GM12873 (cell line): ENCODE measurements around the gene IGSF11.

Experiments used
- CTCF ChIP-seq: IDR thresholded peaks from 2 replicates; pipeline ENCODE4 v1.5.1; 2012; ENCODE audit warnings: low read depth, mild to moderate bottlenecking, moderate library complexity, low read length, control low read depth; ENCODE audit not compliant: insufficient read depth; ENCODE audit errors: missing control alignments

IGSF11 gene

DNA sequence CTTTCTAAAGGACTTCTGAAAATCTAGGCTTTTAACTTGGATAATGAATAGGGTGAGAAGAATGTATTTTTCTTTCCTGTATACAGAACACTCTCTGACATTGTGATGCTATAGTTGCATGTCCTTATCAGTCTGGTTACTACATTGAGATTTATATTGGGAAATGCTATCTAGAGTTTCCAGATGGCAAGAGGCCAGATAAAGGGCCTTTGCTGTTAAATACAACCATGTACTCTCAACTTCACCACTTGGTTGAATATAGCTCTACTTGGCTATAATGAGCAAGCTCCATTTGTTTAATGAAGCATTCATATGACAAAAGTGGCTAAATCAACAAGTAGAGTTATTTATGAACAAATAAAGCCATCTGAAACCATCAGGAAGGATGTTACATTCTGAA, 91.0 kb downstream of the IGSF11 start:
- no peak for TF ChIP-seq CTCF

GRCh38 chr3:118942671-118943070, 92.0 kb downstream of the IGSF11 start:
- no peak for TF ChIP-seq CTCF

GRCh38 chr3:118942195-118942594, 92.5 kb downstream of the IGSF11 start:
- no peak for TF ChIP-seq CTCF

DNA sequence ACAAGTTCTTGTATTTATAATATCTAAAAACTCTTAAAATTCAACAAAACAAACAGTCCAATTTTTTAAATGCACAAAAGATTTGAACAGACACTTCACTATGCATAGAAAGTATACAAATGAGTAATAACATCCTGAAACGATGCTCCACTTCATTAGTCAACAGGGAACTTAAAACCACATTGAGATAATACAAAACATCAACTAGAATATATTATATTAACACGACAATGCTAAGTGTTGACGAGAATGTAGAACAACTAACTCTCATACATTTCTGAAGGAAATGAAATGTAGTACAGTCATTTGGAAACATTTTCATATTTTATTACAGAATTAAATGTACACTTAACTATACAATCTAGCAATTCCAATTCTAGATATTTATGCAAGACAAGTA, 93.4 kb downstream of the IGSF11 start:
- no peak for TF ChIP-seq CTCF

DNA sequence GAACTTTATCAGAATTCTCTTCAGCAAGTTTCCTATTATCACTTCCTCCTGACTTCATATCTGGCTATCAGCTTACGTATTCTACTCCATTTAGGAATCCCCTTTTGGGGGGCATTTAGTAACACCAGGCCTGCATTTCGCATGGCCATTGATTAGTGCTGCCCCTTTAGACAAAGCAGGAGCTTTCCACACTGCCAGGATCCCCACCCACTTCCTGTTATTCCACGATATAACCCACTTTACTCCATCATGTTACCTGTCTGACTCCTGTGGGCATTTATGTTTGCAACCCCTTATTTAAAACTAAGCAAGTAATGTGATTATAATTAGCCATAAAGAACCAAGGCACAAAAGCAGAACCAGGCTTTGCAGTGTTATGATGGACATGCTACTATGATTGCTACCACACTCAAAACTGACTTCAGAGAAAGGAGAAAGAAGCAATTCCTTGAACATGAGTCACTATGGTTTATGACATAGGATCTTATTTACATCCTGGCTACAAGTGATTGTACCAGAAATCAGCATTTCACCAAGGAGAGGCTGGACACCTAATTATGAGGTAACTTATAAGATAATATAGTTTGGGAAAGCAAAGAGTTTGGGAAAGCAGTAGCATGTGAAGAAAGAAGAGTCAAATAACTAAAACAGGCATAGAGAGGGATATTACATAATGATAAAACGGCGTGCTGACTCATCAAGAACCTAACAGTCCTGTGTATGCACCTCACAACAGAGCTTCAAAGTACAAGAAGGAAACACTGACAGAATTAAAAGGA, 96.3 kb downstream of the IGSF11 start:
- no peak for TF ChIP-seq CTCF

GRCh38 chr3:118936811-118937210, 97.8 kb downstream of the IGSF11 start:
- TF ChIP-seq CTCF = no peak

DNA sequence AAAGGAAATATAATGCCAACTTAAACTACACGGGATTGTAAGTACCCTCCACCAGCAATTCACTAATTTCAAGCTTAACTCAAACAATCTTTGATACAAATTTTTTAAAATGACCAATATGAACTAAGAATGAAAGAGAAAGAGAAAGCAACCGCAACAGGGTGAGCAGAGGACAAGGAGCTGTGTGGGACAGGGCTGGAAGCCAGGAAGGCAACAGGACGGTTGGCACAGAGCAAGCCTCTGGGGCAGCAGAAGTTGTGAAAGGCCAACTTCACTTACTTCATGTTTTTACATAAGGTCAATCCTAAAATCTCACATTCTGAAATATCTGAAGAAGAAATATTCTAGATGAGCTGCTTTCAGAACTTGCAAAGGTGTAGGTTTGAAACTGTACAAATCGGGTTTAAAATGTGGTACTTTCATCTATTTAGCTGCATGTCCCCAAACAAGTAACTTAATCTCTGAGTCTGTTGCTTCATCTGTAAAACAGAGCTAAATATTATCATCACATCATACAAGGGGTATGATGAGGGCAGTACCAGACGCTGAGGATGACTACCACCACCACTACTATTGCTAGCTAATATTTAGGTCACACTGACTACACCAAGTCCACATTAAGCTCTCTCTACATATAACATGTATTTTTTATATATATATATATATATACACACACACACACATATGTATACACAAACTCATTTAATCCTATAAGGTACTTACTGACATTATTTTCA, 101.7 kb downstream of the IGSF11 start:
- no peak for TF ChIP-seq CTCF
